Measurements from ENCODE around the gene LTB. TPM values are rescaled to one million over a fixed set of nuclear protein-coding genes. Genes with fewer than 3 reads are reported as not detected.

LTB gene
- not detected in 2 replicates for total RNA-seq

DNA sequence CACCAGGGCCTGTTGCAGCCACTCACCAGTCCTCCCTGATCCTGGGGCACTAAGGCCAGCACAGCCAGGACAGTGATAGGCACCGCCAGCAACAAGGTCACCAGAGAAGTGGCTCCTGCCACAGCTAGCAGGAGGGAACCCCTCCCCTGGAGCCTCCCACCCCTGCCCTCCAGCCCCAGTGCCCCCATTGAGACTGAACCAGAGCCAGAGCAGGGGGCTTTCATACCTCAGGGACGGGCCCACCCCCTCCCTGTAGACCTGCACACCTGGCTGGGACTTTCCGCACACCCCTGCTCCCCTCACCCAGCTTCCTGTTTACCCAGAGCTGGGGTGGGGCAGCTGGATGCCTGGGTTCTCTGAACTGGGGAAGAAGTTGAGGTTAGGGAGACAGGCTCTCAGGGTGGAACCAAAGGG, at the start of gene LTB:
Gene LTB, minus strand, starts transcription at position 195 of the 414 bp plus-strand sequence. Its CDS starts 7 bp downstream, at position 188.

DNA sequence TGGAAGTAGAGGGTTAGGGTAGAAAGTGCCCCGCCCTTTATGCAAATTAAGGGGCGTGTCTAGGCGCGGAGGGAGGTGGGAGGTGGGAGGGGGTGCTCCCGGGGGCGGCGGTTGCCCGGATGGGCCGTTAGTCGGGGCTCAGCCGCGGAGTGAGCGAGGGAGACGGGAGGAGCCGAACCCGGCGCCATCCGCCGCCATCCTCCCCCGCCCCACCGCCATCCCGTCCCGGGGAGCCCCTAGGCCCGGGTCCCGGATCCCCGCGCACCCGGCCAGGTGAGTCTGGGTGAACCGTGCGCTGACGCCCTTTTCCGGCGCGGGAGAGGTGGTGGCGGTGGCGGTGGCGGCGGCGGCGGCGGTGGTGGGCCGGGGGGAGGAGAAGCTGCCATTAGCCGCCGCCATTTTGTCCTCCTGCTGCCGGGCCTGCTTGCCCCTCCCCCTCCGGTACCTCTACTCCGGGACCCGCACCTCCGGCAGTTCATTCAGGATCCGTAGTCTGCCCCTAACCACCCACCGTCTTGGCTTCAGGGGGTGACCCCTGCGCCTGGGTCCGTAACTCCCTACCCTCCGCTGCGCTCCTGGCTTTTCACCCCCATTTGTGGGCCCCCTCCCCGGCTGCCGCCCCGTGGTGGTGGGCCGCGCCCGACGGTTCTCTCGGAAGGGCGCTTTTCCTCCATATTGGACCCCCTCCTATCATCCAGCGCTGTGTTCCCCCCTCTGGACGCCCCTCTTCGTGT, 38.5 kb upstream of the LTB start, which contains the start of gene PRRC2A:
Gene PRRC2A, plus strand, starts transcription at position 130 of the 734 bp plus-strand sequence. CDS start 2,075 bp downstream, outside the sequence.

GRCh38 chr6:31614684-31615578, 32.7 kb upstream of the LTB start, which contains the start of gene AIF1:
AIF1 (plus strand) TSS chr6:31615234; CDS start chr6:31615330, 96 bp downstream.

DNA sequence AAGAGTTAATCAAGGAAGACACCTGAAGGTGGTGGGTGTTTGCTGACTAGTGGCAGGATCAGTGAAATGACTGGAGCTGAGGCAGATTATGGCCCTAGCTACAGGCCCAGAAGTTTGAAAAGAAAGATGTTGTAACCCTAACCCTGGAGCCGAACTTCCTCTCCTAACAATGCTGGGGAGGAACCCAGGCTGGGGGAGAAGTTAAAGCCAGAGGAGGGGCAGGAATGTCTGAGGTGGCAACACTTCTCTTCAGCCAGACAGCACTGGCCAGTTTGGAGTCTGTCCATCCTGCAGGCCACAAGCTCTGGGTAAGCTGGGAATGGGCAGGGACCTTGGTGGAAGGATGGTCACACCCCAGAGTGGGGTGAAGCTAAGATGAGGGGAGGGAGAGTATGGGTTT, 3.8 kb upstream of the LTB start, which contains the start of gene LST1:
Gene LST1, plus strand, starts transcription at position 270 of the 400 bp plus-strand sequence. CDS start 1,023 bp downstream, outside the sequence.

GRCh38 chr6:31575335-31575901, 6.8 kb downstream of the LTB start, which contains the start of gene TNF:
TNF (plus strand) TSS chr6:31575565; CDS start chr6:31575742, 177 bp downstream.

DNA sequence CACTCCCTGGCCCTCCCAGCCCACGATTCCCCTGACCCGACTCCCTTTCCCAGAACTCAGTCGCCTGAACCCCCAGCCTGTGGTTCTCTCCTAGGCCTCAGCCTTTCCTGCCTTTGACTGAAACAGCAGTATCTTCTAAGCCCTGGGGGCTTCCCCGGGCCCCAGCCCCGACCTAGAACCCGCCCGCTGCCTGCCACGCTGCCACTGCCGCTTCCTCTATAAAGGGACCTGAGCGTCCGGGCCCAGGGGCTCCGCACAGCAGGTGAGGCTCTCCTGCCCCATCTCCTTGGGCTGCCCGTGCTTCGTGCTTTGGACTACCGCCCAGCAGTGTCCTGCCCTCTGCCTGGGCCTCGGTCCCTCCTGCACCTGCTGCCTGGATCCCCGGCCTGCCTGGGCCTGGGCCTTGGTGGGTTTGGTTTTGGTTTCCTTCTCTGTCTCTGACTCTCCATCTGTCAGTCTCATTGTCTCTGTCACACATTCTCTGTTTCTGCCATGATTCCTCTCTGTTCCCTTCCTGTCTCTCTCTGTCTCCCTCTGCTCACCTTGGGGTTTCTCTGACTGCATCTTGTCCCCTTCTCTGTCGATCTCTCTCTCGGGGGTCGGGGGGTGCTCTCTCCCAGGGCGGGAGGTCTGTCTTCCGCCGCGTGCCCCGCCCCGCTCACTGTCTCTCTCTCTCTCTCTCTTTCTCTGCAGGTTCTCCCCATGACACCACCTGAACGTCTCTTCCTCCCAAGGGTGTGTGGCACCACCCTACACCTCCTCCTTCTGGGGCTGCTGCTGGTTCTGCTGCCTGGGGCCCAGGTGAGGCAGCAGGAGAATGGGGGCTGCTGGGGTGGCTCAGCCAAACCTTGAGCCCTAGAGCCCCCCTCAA, 9.9 kb downstream of the LTB start, which contains the start of gene LTA:
Gene LTA, plus strand, starts transcription at position 249 of the 871 bp plus-strand sequence. Its CDS starts 454 bp downstream, at position 703.

GRCh38 chr6:31546958-31547726, 35.1 kb downstream of the LTB start, which contains the start of gene NFKBIL1:
NFKBIL1 (plus strand) TSS chr6:31547608; CDS start chr6:31547695, 87 bp downstream.

GRCh38 chr6:31546339-31546957, 35.8 kb downstream of the LTB start, which contains the start of gene ATP6V1G2:
ATP6V1G2 (minus strand) TSS chr6:31546608; CDS start chr6:31546559, 49 bp downstream.

GRCh38 chr6:31541658-31542521, 40.3 kb downstream of the LTB start, which contains the start of gene DDX39B:
DDX39B (minus strand) TSS chr6:31542003; CDS start chr6:31540532, 1,471 bp downstream.

Other genes with a start within 250 kb of the LTB start
- 113 and 123 TPM in 2 replicates for gene HLA-B, start 225.2 kb downstream of the LTB start, total RNA-seq
- gene MICA, start 178.8 kb downstream of the LTB start, total RNA-seq: 76.7 and 80.9 TPM in 2 replicates
- gene MICB, start 84.3 kb downstream of the LTB start, total RNA-seq: 8.2 and 8.4 TPM in 2 replicates
- gene MCCD1, start 53.5 kb downstream of the LTB start, total RNA-seq: not detected in 2 replicates
- gene DDX39B, start 40.4 kb downstream of the LTB start, total RNA-seq: 317 and 461 TPM in 2 replicates
- 4.8 and 5.0 TPM in 2 replicates for gene ATP6V1G2, start 35.8 kb downstream of the LTB start, total RNA-seq
- gene NFKBIL1, start 34.8 kb downstream of the LTB start, total RNA-seq: 27.3 and 31.5 TPM in 2 replicates
- not detected in 2 replicates for gene LTA, start 10.1 kb downstream of the LTB start, total RNA-seq
- gene TNF, start 6.9 kb downstream of the LTB start, total RNA-seq: not detected in 2 replicates
- not detected in 2 replicates for gene LST1, start 3.9 kb upstream of the LTB start, total RNA-seq
- gene NCR3, start 10.6 kb upstream of the LTB start, total RNA-seq: not detected in 2 replicates
- not detected in 2 replicates for gene AIF1, start 32.8 kb upstream of the LTB start, total RNA-seq
- 18.6 and 21.4 TPM in 2 replicates for gene PRRC2A, start 38.3 kb upstream of the LTB start, total RNA-seq
- 64.6 and 88.0 TPM in 2 replicates for gene BAG6, start 70.2 kb upstream of the LTB start, total RNA-seq
- 1.3 and 2.8 TPM in 2 replicates for gene APOM, start 73.5 kb upstream of the LTB start, total RNA-seq
- 17.9 and 23.8 TPM in 2 replicates for gene C6orf47, start 78.4 kb upstream of the LTB start, total RNA-seq
- 13.4 and 14.3 TPM in 2 replicates for gene GPANK1, start 82.6 kb upstream of the LTB start, total RNA-seq
- 97.7 and 99.1 TPM in 2 replicates for gene CSNK2B, start 83.7 kb upstream of the LTB start, total RNA-seq
- gene LY6G5B, start 87.6 kb upstream of the LTB start, total RNA-seq: 2.1 and 2.6 TPM in 2 replicates
- gene LY6G5C, start 98.6 kb upstream of the LTB start, total RNA-seq: 0.09 and 0.43 TPM in 2 replicates
- 65.4 and 70.2 TPM in 2 replicates for gene ABHD16A, start 120.9 kb upstream of the LTB start, total RNA-seq
- not detected in 2 replicates for gene LY6G6F, start 124.4 kb upstream of the LTB start, total RNA-seq
- not detected in 2 replicates for gene LY6G6D, start 132.9 kb upstream of the LTB start, total RNA-seq
- gene LY6G6C, start 139.3 kb upstream of the LTB start, total RNA-seq: not detected in 2 replicates
- gene MPIG6B, start 140.9 kb upstream of the LTB start, total RNA-seq: not detected in 2 replicates
- gene DDAH2, start 146.9 kb upstream of the LTB start, total RNA-seq: 74.1 and 102 TPM in 2 replicates
- 529 and 547 TPM in 2 replicates for gene CLIC1, start 154.1 kb upstream of the LTB start, total RNA-seq
- 3.2 and 3.3 TPM in 2 replicates for gene MSH5, start 157.6 kb upstream of the LTB start, total RNA-seq
- 0.28 TPM in 2 replicates for gene SAPCD1, start 180.2 kb upstream of the LTB start, total RNA-seq
- 0.14 and 0.28 TPM in 2 replicates for gene VWA7, start 194.9 kb upstream of the LTB start, total RNA-seq
- 36.0 and 38.7 TPM in 2 replicates for gene VARS1, start 213.3 kb upstream of the LTB start, total RNA-seq
- gene LSM2, start 224.5 kb upstream of the LTB start, total RNA-seq: 22.3 and 27.3 TPM in 2 replicates
- 1.7 and 1.9 TPM in 2 replicates for gene HSPA1L, start 232.9 kb upstream of the LTB start, total RNA-seq
- 63.6 and 87.8 TPM in 2 replicates for gene HSPA1A, start 233.1 kb upstream of the LTB start, total RNA-seq
- 113 and 131 TPM in 2 replicates for gene HSPA1B, start 245.3 kb upstream of the LTB start, total RNA-seq